Right atrium auricular region (tissue), 2 donors: ENCODE measurements around the gene CNOT6. TPM values are rescaled to one million over a fixed set of nuclear protein-coding genes. Genes with fewer than 3 reads are reported as not detected.
"Not testable (repeated sequence)": the region's sequence is repeated elsewhere in the genome, so short reads cannot be mapped to it uniquely, and the experiment has no call there.

Experiments
- DNase-seq: peaks from one replicate; pipeline ENCODE4 v3.0.0-alpha.2; 2019; ENCODE audit warnings: low spot score
- H3K27ac ChIP-seq, 2 donors: fragments of 200-600 bp; sonication (generic); 1 replicate in 1 of 2; 2 replicates in 1 of 2; pipeline ENCODE4 v1.5.1; 2016 to 2019
- H3K27me3 ChIP-seq, 2 donors: fragments of 200-600 bp; sonication (generic); one replicate each; pipeline versions ENCODE4 v1.5.1 to v1.6.0; 2017 to 2019
- H3K36me3 ChIP-seq: fragments of 200-600 bp; sonication (generic); one replicate; pipeline ENCODE4 v1.5.1; 2016
- H3K4me1 ChIP-seq, 2 donors: fragments of 200-600 bp; sonication (generic); one replicate each; pipeline versions ENCODE4 v1.5.1 to v1.6.0; 2017 to 2019
- H3K4me3 ChIP-seq, 2 donors: fragments of 200-600 bp; sonication (generic); 1 replicate in 1 of 2; 2 replicates in 1 of 2; pipeline ENCODE4 v1.5.1; 2017 to 2019; ENCODE audit warnings: mild to moderate bottlenecking in 1 of 2, moderate library complexity in 1 of 2
- H3K9me3 ChIP-seq, 2 donors: fragments of 200-600 bp; sonication (generic); one replicate each; pipeline ENCODE4 v1.5.1; 2019
- CTCF ChIP-seq, 2 donors: fragments of 200-600 bp; sonication (generic); IDR thresholded peaks; one replicate each; pipeline ENCODE4 v1.5.1; 2019; ENCODE audit warnings: antibody characterized with exemption in 2 of 2
- total RNA-seq, 2 donors: library from RNA; depleted of rRNA; stranded (reverse); fragments of >200 nt; gene quantifications; one replicate each; pipeline ENCODE4 v1.1.0, GENCODE V29; 2016

Gene CNOT6
- total RNA-seq, 2 donors from 2014 or later: 7.2 to 7.7 TPM

GRCh38 chr5:180460834-180461233 is 33.3 kb upstream of the CNOT6 start:
- TF ChIP-seq CTCF (IDR thresholded peaks at IDR 0.05): no peak

GRCh38 chr5:180461303-180461702 is 32.9 kb upstream of the CNOT6 start:
- H3K36me3 ChIP-seq: no peaks in the 10 kb centered on the region
- H3K27ac ChIP-seq: no peak overlapping the region
- no peak for DNase-seq
- TF ChIP-seq CTCF (IDR thresholded peaks at IDR 0.05): no peak
- H3K9me3 ChIP-seq: peaks cover 0 to 5% of the 10 kb centered on the region in 2 donors
- no peaks in the 10 kb centered on the region for H3K4me1 ChIP-seq
- H3K27me3 ChIP-seq: no peaks in the 10 kb centered on the region
- H3K4me3 ChIP-seq: no peak overlapping the region

More at GRCh38 chr5:180460834-180461233, 33.3 kb upstream of the CNOT6 start:
- H3K4me3 ChIP-seq: no peak overlapping the region
- H3K36me3 ChIP-seq: no peaks in the 10 kb centered on the region
- peaks cover 0 to 5% of the 10 kb centered on the region in 2 donors for H3K9me3 ChIP-seq
- no peaks in the 10 kb centered on the region for H3K27me3 ChIP-seq
- no peaks in the 10 kb centered on the region for H3K4me1 ChIP-seq
- DNase-seq: no peak
- H3K27ac ChIP-seq: no peak overlapping the region

GRCh38 chr5:180463216-180463900 is 30.8 kb upstream of the CNOT6 start:
- H3K4me1 ChIP-seq: no peaks in the 10 kb centered on the region
- no peak overlapping the region for H3K4me3 ChIP-seq
- no peaks in the 10 kb centered on the region for H3K36me3 ChIP-seq
- H3K9me3 ChIP-seq: peaks cover 0 to 5% of the 10 kb centered on the region in 2 donors
- H3K27me3 ChIP-seq: no peaks in the 10 kb centered on the region
- TF ChIP-seq CTCF (IDR thresholded peaks at IDR 0.05): no peak
- DNase-seq: no peak
- H3K27ac ChIP-seq: no peak overlapping the region

- TF ChIP-seq CTCF (IDR thresholded peaks at IDR 0.05): no peak
- H3K4me3 ChIP-seq: no peak overlapping the region
- no peak for DNase-seq
These were observed 30.1 kb upstream of the CNOT6 start for GRCh38 chr5:180463916-180464602.

GRCh38 chr5:180464603-180464970 is 29.6 kb upstream of the CNOT6 start:
- H3K4me1 ChIP-seq: no peaks in the 10 kb centered on the region
- no peak for DNase-seq
- no peak for TF ChIP-seq CTCF (IDR thresholded peaks at IDR 0.05)

More at GRCh38 chr5:180463916-180464602, 30.1 kb upstream of the CNOT6 start:
- no peaks in the 10 kb centered on the region for H3K36me3 ChIP-seq
- no peak overlapping the region for H3K27ac ChIP-seq
- no peaks in the 10 kb centered on the region for H3K9me3 ChIP-seq
- no peaks in the 10 kb centered on the region for H3K4me1 ChIP-seq
- no peaks in the 10 kb centered on the region for H3K27me3 ChIP-seq

GRCh38 chr5:180465052-180465451 is 29.1 kb upstream of the CNOT6 start:
- not testable (repeated sequence) for H3K27ac ChIP-seq, DNase-seq, H3K27me3 ChIP-seq, H3K4me1 ChIP-seq, H3K4me3 ChIP-seq, H3K36me3 ChIP-seq, H3K9me3 ChIP-seq

More at GRCh38 chr5:180464603-180464970, 29.6 kb upstream of the CNOT6 start:
- Histone ChIP-seq H3K9me3 (no peaks in the 10 kb centered on the region), H3K27me3 (no peaks in the 10 kb centered on the region), H3K27ac (no peak overlapping the region), H3K36me3 (no peaks in the 10 kb centered on the region), H3K4me3 (no peak overlapping the region)
